Measurements from ENCODE around the gene SLC16A13. TPM values are rescaled to one million over a fixed set of nuclear protein-coding genes. Genes with fewer than 3 reads are reported as not detected.
"Not testable (repeated sequence)": the region's sequence is repeated elsewhere in the genome, so short reads cannot be mapped to it uniquely, and the experiment has no call there.

The SLC16A13 gene
- total and polyA plus RNA-seq, 10 of the 15 experiments (the other 5 are each of a cell fraction or from before 2014, with no cell fraction given), result 0.34 to 12.1 (median 3.3) TPM

DNA sequence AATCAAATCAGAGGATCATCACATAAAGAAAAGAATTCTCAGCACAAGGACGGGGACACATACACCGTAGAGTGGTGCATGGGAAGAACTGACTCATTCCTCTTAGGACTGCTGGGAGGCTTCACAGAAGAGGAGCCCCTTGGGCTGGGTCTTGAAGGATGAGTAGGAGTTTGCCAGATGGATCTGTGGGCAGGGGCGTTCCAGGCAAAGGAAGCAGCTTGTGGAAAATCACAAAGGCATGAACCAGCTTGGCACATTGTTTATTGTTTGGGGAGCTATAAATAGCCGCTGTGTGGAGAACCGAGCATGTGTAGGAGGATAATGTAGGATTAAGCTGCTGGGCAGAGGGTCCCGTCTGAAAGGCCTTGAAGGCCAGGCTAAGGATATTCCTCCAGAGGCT is 13.2 kb downstream of the SLC16A13 start:
- no peak overlapping the region for H2AFZ ChIP-seq (ENCODE audit: control insufficient read depth, low read depth, low read length)
- ChIA-PET POLR2A (interaction anchor here (0.6 kb wide), 1 partner anchor 84 kb away, joined by 3 read pairs; no protein-coding TSS in a partner anchor), SMC1A (ENCODE audit: uncharacterized antibody, unreplicated experiment) (interaction anchor here (13.6 kb wide), 1 partner anchor 88 kb away, joined by 356 read pairs; no protein-coding TSS in a partner anchor), RAD21 (ENCODE audit: unreplicated experiment) (interaction anchor here (10.0 kb wide), 1 partner anchor 87 kb away, joined by 269 read pairs; no protein-coding TSS in a partner anchor), CTCF (interaction anchor here (0.6 to 21.9 kb wide), 3 partner anchors 89 to 386 kb away, joined by 3 to 590 read pairs (median 3); no protein-coding TSS in a partner anchor)
- peaks cover 7% of the 10 kb centered on the region for H3K4me1 ChIP-seq (ENCODE audit: control insufficient read depth, insufficient read depth, low read length)
- DNase-seq (ENCODE audit: low read depth, low spot score) (no peak), ATAC-seq (no peak), FAIRE-seq (no peak)
- no peak overlapping the region for H3K27ac ChIP-seq (ENCODE audit: control insufficient read depth, insufficient read depth)
- intact Hi-C loops (cut with micrococcal nuclease; ENCODE audit: unreplicated experiment) (loop anchor here (10.0 kb wide), 1 partner anchor 386 kb away; the partner anchor contains the start of genes FGF11 and TMEM102), in situ Hi-C loops (cut with MboI) (loop anchor here (25.0 kb wide), 1 partner anchor 513 kb away; the partner anchor contains the start of genes SENP3 and TNFSF13)
- no peak overlapping the region for H3K4me3 ChIP-seq
- TF ChIP-seq PAX8 (IDR thresholded peaks at IDR 0.05), result no peak
- no peak for TF ChIP-seq NFIC (IDR thresholded peaks at IDR 0.05; ENCODE audit: low read depth, low read length)
- no peak for TF ChIP-seq GABPA (IDR thresholded peaks at IDR 0.05; ENCODE audit: low read depth)
- TF ChIP-seq, protein P1, sequence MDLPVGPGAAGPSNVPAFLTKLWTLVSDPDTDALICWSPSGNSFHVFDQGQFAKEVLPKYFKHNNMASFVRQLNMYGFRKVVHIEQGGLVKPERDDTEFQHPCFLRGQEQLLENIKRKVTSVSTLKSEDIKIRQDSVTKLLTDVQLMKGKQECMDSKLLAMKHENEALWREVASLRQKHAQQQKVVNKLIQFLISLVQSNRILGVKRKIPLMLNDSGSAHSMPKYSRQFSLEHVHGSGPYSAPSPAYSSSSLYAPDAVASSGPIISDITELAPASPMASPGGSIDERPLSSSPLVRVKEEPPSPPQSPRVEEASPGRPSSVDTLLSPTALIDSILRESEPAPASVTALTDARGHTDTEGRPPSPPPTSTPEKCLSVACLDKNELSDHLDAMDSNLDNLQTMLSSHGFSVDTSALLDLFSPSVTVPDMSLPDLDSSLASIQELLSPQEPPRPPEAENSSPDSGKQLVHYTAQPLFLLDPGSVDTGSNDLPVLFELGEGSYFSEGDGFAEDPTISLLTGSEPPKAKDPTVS (IDR thresholded peaks at IDR 0.05; ENCODE audit: low read depth, low read length), result no peak
- TF ChIP-seq IRF4 (IDR thresholded peaks at IDR 0.05; ENCODE audit: low read depth, low read length), result no peak
- no peak for TF ChIP-seq CBFB (IDR thresholded peaks at IDR 0.05; ENCODE audit: low read depth)
- no peak for TF ChIP-seq RB1 (IDR thresholded peaks at IDR 0.05; ENCODE audit: borderline replicate concordance)
- TF ChIP-seq, protein P2, sequence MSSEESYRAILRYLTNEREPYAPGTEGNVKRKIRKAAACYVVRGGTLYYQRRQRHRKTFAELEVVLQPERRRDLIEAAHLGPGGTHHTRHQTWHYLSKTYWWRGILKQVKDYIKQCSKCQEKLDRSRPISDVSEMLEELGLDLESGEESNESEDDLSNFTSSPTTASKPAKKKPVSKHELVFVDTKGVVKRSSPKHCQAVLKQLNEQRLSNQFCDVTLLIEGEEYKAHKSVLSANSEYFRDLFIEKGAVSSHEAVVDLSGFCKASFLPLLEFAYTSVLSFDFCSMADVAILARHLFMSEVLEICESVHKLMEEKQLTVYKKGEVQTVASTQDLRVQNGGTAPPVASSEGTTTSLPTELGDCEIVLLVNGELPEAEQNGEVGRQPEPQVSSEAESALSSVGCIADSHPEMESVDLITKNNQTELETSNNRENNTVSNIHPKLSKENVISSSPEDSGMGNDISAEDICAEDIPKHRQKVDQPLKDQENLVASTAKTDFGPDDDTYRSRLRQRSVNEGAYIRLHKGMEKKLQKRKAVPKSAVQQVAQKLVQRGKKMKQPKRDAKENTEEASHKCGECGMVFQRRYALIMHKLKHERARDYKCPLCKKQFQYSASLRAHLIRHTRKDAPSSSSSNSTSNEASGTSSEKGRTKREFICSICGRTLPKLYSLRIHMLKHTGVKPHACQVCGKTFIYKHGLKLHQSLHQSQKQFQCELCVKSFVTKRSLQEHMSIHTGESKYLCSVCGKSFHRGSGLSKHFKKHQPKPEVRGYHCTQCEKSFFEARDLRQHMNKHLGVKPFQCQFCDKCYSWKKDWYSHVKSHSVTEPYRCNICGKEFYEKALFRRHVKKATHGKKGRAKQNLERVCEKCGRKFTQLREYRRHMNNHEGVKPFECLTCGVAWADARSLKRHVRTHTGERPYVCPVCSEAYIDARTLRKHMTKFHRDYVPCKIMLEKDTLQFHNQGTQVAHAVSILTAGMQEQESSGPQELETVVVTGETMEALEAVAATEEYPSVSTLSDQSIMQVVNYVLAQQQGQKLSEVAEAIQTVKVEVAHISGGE (CRISPR knock-in tag; IDR thresholded peaks at IDR 0.05), result no peak
- no peak for TF ChIP-seq PAX5 (IDR thresholded peaks at IDR 0.05; ENCODE audit: borderline replicate concordance, low read depth, low read length)
- H3K36me3 ChIP-seq (ENCODE audit: control insufficient read depth in 2 of 2, insufficient read depth in 2 of 2, low read length in 1 of 2), result no peaks in the 10 kb centered on the region
- no peaks in the 10 kb centered on the region for H4K20me1 ChIP-seq (ENCODE audit: control insufficient read depth, insufficient read depth)
- BruUV-seq (replicated peaks), result no TSS peak
- no peaks in the 10 kb centered on the region for H3K79me2 ChIP-seq (ENCODE audit: control insufficient read depth, insufficient read depth, low read length)
- WGBS (ENCODE audit: insufficient coverage, insufficient replicate concordance, low lambda C conversion rate, missing lambda C conversion rate), result 46% methylated on average over 6 of the region's 6 CpGs
- no peak overlapping the region for H3K9ac ChIP-seq (ENCODE audit: control insufficient read depth, insufficient read depth, low read length)
- no peak overlapping the region for H3K4me2 ChIP-seq (ENCODE audit: control insufficient read depth, insufficient read depth)
- no peaks in the 10 kb centered on the region; a peak in 1 of 4 replicates for H3K27me3 ChIP-seq (replicated peaks in 1 of 2; ENCODE audit: control insufficient read depth in 2 of 2, insufficient read depth in 2 of 2, low read length in 1 of 2)
- no peaks in the 10 kb centered on the region for H3K9me3 ChIP-seq (replicated peaks; ENCODE audit: control insufficient read depth, insufficient read depth, low read length)

GRCh38 chr17:7050583-7050982 is 14.8 kb downstream of the SLC16A13 start:
- RAD21 ChIA-PET (ENCODE audit: unreplicated experiment), result interaction anchor here (1.6 to 10.0 kb wide), 2 partner anchors 86 to 127 kb away, joined by 4 to 269 read pairs; no protein-coding TSS in a partner anchor
- H3K9me3 ChIP-seq (replicated peaks; ENCODE audit: control insufficient read depth, insufficient read depth, low read length); H3K79me2 ChIP-seq (ENCODE audit: control insufficient read depth, insufficient read depth, low read length); H3K4me1 ChIP-seq (ENCODE audit: control insufficient read depth, insufficient read depth, low read length); H4K20me1 ChIP-seq (ENCODE audit: control insufficient read depth, insufficient read depth); intact Hi-C loops (cut with micrococcal nuclease; ENCODE audit: unreplicated experiment); FAIRE-seq; H3K27me3 ChIP-seq (replicated peaks in 1 of 2; ENCODE audit: control insufficient read depth in 2 of 2, insufficient read depth in 2 of 2, low read length in 1 of 2); ATAC-seq; H2AFZ ChIP-seq (ENCODE audit: control insufficient read depth, low read depth, low read length); H3K4me2 ChIP-seq (ENCODE audit: control insufficient read depth, insufficient read depth); H3K27ac ChIP-seq (ENCODE audit: control insufficient read depth, insufficient read depth); DNase-seq (ENCODE audit: low read depth, low spot score); H3K4me3 ChIP-seq; BruUV-seq (replicated peaks); H3K9ac ChIP-seq (ENCODE audit: control insufficient read depth, insufficient read depth, low read length); H3K36me3 ChIP-seq (ENCODE audit: control insufficient read depth in 2 of 2, insufficient read depth in 2 of 2, low read length in 1 of 2): not testable (repeated sequence)
- POLR2A ChIA-PET, result interaction anchor here (0.8 kb wide), 1 partner anchor 83 kb away, joined by 11 read pairs; no protein-coding TSS in a partner anchor
- SMC1A ChIA-PET (ENCODE audit: uncharacterized antibody, unreplicated experiment), result interaction anchor here (1.0 to 13.6 kb wide), 3 partner anchors 86 to 207 kb away, joined by 3 to 356 read pairs (median 7); no protein-coding TSS in a partner anchor
- 27% methylated on average over 9 of the region's 9 CpGs for WGBS (ENCODE audit: insufficient coverage, insufficient replicate concordance, low lambda C conversion rate, missing lambda C conversion rate)
- CTCF ChIA-PET, result interaction anchor here (0.6 to 21.9 kb wide), 8 partner anchors 12 to 135 kb away, joined by 3 to 590 read pairs (median 5); partner anchors contain the start of genes ASGR1 and SLC16A13
- in situ Hi-C loops (cut with MboI), result loop anchor here (5.0 kb wide), 1 partner anchor 87 kb away; no protein-coding TSS in a partner anchor

Data from GM12878 (cell line).